GM23248 (cell line): ENCODE results near the gene DMBT1. TPM values are rescaled to one million over a fixed set of nuclear protein-coding genes. Genes with fewer than 3 reads are reported as not detected.

Experiments
- DNase-seq: peaks from one replicate; pipeline ENCODE4 v3.0.0-alpha.2; 2015
- H2AFZ ChIP-seq: fragments of 200-600 bp; sonication (generic); 2 replicates; pipeline ENCODE4 v1.6.1; 2016; ENCODE audit warnings: antibody characterized with exemption
- H3F3A ChIP-seq: fragments of 200-600 bp; sonication (generic); 2 replicates; pipeline ENCODE4 v1.6.1; 2016; ENCODE audit warnings: mild to moderate bottlenecking, antibody characterized with exemption, mixed run types; ENCODE audit not compliant: insufficient read depth
- H3K27ac ChIP-seq: fragments of 200-600 bp; sonication (generic); 2 replicates; pipeline ENCODE4 v1.5.1; 2016; ENCODE audit warnings: mild to moderate bottlenecking
- H3K27me3 ChIP-seq: fragments of 200-600 bp; sonication (generic); replicated peaks from 2 replicates; pipeline ENCODE4 v1.6.1; 2016; ENCODE audit warnings: mild to moderate bottlenecking; ENCODE audit not compliant: insufficient read depth
- H3K36me3 ChIP-seq: fragments of 200-600 bp; sonication (generic); 2 replicates; pipeline ENCODE4 v1.6.1; 2016; ENCODE audit warnings: low read depth, mild to moderate bottlenecking
- H3K4me1 ChIP-seq: fragments of 200-600 bp; sonication (generic); 2 replicates; pipeline ENCODE4 v1.6.1; 2016; ENCODE audit warnings: mild to moderate bottlenecking; ENCODE audit not compliant: insufficient read depth
- H3K4me2 ChIP-seq: fragments of 200-600 bp; sonication (generic); one replicate; pipeline ENCODE4 v1.6.1; 2016; ENCODE audit warnings: mild to moderate bottlenecking; ENCODE audit not compliant: unreplicated experiment
- H3K4me3 ChIP-seq: fragments of 200-600 bp; sonication (generic); 2 replicates; pipeline ENCODE4 v1.5.1; 2016; ENCODE audit warnings: mild to moderate bottlenecking
- H3K79me2 ChIP-seq: fragments of 200-600 bp; sonication (generic); 2 replicates; pipeline ENCODE4 v1.6.1; 2016; ENCODE audit warnings: mild to moderate bottlenecking; ENCODE audit not compliant: insufficient read depth
- H3K9ac ChIP-seq: fragments of 200-600 bp; sonication (generic); 2 replicates; pipeline ENCODE4 v1.6.1; 2016; ENCODE audit warnings: mild to moderate bottlenecking
- H3K9me2 ChIP-seq: fragments of 200-600 bp; sonication (generic); 2 replicates; pipeline ENCODE4 v1.6.1; 2016; ENCODE audit warnings: mixed run types, mild to moderate bottlenecking, moderate library complexity; ENCODE audit not compliant: insufficient read depth
- H3K9me3 ChIP-seq: fragments of 200-600 bp; sonication (generic); one replicate; pipeline ENCODE4 v1.6.1; 2017; ENCODE audit warnings: low read depth
- H4K20me1 ChIP-seq: fragments of 200-600 bp; sonication (generic); 2 replicates; pipeline ENCODE4 v1.6.0; 2016; ENCODE audit not compliant: insufficient read depth
- EZH2 ChIP-seq: fragments of 200-600 bp; sonication (generic); IDR thresholded peaks from 2 replicates; pipeline ENCODE4 v1.6.1; 2018; ENCODE audit warnings: antibody characterized with exemption, mild to moderate bottlenecking; ENCODE audit not compliant: insufficient read depth, poor library complexity, severe bottlenecking
- EZH2phosphoT487 ChIP-seq: fragments of 200-600 bp; sonication (generic); IDR thresholded peaks from 2 replicates; pipeline ENCODE4 v1.6.1; 2018; ENCODE audit warnings: antibody characterized with exemption, moderate library complexity, mild to moderate bottlenecking, low read depth; ENCODE audit not compliant: insufficient read depth
- WGBS, 2 experiments: methylation state at CpG; one replicate each; pipeline ENCODE4 v1.1.6; 2015 to 2017; ENCODE audit warnings: low lambda C conversion rate in 2 of 2, low coverage in 1 of 2; ENCODE audit errors: missing lambda C conversion rate in 2 of 2; 5-methylcytosine and 5-hydroxymethylcytosine counted together
- in situ Hi-C: fragments of 300-500 bp; cut with MboI; formaldehyde crosslinking; loops from 2 replicates; pipeline ENCODE4 v1.15.0; 2020
- polyA plus RNA-seq: library from polyadenylated mRNA; unstranded; fragments of >200 nt; fragmentation: Nextera tagmentation; extraction: Ambion mirVana; gene quantifications from 2 replicates; pipeline ENCODE4 v1.2.1, GENCODE V29; 2016
- total RNA-seq: library from RNA; depleted of rRNA; stranded (reverse); fragments of >200 nt; shearing (Covaris generic); gene quantifications from 2 replicates; pipeline ENCODE4 v1.2.3, GENCODE V29; 2014

The DMBT1 gene
- total and polyA plus RNA-seq, 2 experiments from 2014 or later, result not detected

DNA sequence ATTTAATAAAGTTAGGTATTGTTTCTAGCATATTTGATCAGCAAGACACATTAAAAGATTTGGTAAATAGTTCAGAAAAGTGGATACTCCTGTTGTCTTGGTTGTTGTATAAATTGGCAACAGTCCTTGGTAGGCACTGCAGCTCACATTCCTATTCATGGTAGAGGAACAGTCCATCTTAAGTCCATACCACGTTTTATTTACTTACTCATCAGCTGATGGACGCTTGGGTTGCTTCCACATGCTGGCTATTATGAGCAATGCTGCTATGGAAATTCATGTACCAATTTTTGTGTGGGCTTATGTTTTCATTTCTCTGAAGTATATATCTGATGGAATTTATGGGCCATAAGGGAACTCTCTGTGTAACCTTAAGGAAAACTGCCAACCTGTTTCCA is 95.8 kb downstream of the DMBT1 start:
- no peaks in the 10 kb centered on the region for H4K20me1 ChIP-seq
- no peak overlapping the region for H3K4me3 ChIP-seq
- no peaks in the 10 kb centered on the region for H3K79me2 ChIP-seq
- H3K4me1 ChIP-seq, result no peaks in the 10 kb centered on the region
- no peaks in the 10 kb centered on the region for H3K9me2 ChIP-seq
- H3K9ac ChIP-seq, result no peak overlapping the region
- no peaks in the 10 kb centered on the region for H3K9me3 ChIP-seq
- 23 to 37% methylated on average over 2 of the region's 2 CpGs for WGBS, 2 experiments
- no peak for TF ChIP-seq EZH2
- no peak overlapping the region for H2AFZ ChIP-seq
- in situ Hi-C loops, result no loop called here
- H3F3A ChIP-seq, result no peaks in the 10 kb centered on the region
- H3K4me2 ChIP-seq, result no peak overlapping the region
- no peak for DNase-seq
- H3K36me3 ChIP-seq, result no peaks in the 10 kb centered on the region
- peaks cover 17% of the 10 kb centered on the region for H3K27me3 ChIP-seq
- no peak overlapping the region for H3K27ac ChIP-seq

DNA sequence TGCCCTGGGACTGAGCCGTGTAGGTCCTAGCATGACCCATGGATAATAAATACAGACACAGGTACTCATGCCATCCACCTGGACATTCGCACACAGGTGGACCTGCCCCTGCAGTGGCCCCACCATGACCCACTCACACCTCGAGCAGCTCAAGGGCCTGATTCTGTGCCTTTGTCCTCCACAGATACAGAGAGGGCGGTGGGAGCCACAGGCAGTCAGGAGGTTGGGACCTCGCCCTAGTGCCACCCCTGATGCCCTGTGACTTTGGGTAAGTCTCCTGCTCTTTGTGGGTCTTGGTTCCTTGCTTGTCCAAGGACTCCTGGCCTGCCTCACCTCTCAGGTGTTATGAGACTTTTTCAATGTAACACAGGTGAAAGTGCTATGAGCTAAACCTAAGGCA is 96.2 kb downstream of the DMBT1 start:
- H3K36me3 ChIP-seq, result no peaks in the 10 kb centered on the region
- H3K27ac ChIP-seq, result no peak overlapping the region
- no peaks in the 10 kb centered on the region for H3K9me3 ChIP-seq
- H3K4me3 ChIP-seq, result no peak overlapping the region
- no peaks in the 10 kb centered on the region for H3F3A ChIP-seq
- in situ Hi-C loops, result no loop called here
- H3K4me1 ChIP-seq, result no peaks in the 10 kb centered on the region
- WGBS, 2 experiments, result 24 to 35% methylated on average over 5 of the region's 5 CpGs
- H3K9ac ChIP-seq, result no peak overlapping the region
- H3K27me3 ChIP-seq, result peaks cover 12% of the 10 kb centered on the region
- no peaks in the 10 kb centered on the region for H3K79me2 ChIP-seq
- H3K4me2 ChIP-seq, result no peak overlapping the region
- no peaks in the 10 kb centered on the region for H3K9me2 ChIP-seq
- no peak overlapping the region for H2AFZ ChIP-seq
- no peak for DNase-seq
- no peak for TF ChIP-seq EZH2phosphoT487
- TF ChIP-seq EZH2, result no peak
- no peaks in the 10 kb centered on the region for H4K20me1 ChIP-seq

DNA sequence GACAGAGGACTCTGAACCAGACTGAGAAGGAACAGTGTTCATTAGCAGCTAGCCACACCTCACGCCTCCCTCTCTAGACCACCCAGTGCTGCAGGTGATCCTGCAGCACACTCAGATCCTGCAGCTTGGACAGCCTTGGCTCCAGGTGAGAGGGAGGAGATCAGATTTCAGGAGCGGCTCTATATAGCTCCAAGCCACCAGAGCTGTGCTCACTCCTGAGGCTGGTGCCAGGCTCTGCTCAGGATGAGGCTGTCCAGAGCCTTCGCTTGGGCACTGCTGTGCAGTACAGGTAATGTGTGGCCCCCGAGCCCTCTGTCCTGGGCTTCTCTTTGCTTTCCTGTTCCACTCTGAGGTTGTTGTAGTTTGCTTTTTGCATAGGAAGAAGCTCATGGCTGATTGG is 96.7 kb downstream of the DMBT1 start:
- H3K4me3 ChIP-seq, result no peak overlapping the region
- H2AFZ ChIP-seq, result no peak overlapping the region
- no peak for DNase-seq
- H3K4me2 ChIP-seq, result no peak overlapping the region
- H4K20me1 ChIP-seq, result no peaks in the 10 kb centered on the region
- WGBS, 2 experiments, result 17 to 38% methylated on average over 4 of the region's 4 CpGs
- TF ChIP-seq EZH2phosphoT487, result no peak
- no peak for TF ChIP-seq EZH2
- H3K9me3 ChIP-seq, result no peaks in the 10 kb centered on the region
- H3K9ac ChIP-seq, result no peak overlapping the region
- no peaks in the 10 kb centered on the region for H3K79me2 ChIP-seq
- no peaks in the 10 kb centered on the region for H3K4me1 ChIP-seq
- no peaks in the 10 kb centered on the region for H3F3A ChIP-seq
- H3K36me3 ChIP-seq, result no peaks in the 10 kb centered on the region
- in situ Hi-C loops, result no loop called here
- no peak overlapping the region for H3K27ac ChIP-seq
- peaks cover 7% of the 10 kb centered on the region for H3K27me3 ChIP-seq
- H3K9me2 ChIP-seq, result no peaks in the 10 kb centered on the region

DNA sequence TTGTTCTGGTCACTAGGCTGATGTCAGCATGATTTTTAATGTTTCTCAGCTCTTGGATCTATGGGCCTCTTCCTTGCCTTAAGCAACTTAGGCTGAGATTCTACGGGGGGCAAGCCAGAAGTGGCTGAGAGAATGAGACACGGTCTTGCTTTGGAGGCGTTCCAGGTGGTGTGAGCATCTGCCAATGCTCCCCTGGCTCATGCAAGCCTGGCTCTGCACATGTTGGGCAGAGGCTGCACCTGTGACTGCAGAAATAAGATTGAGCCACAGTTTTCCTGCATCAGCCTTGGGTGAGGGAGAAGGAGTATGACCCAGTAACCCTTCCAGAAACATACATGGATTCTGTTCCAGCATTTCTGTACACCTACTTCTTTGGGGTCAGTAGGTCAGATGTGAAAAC is 97.2 kb downstream of the DMBT1 start:
- Histone ChIP-seq H3K27ac (no peak overlapping the region), H3F3A (no peaks in the 10 kb centered on the region), H4K20me1 (no peaks in the 10 kb centered on the region), H3K9me2 (no peaks in the 10 kb centered on the region), H3K27me3 (peaks cover 6% of the 10 kb centered on the region), H3K9me3 (no peaks in the 10 kb centered on the region), H3K79me2 (no peaks in the 10 kb centered on the region), H3K9ac (no peak overlapping the region), H2AFZ (no peak overlapping the region), H3K36me3 (no peaks in the 10 kb centered on the region), H3K4me1 (no peaks in the 10 kb centered on the region), H3K4me3 (no peak overlapping the region), H3K4me2 (no peak overlapping the region)
- in situ Hi-C loops, result no loop called here
- 2 to 7% methylated on average over 3 of the region's 3 CpGs for WGBS, 2 experiments
- DNase-seq, result no peak
- no peak for TF ChIP-seq EZH2phosphoT487
- TF ChIP-seq EZH2, result no peak
